HG02759 (cell line): ENCODE results near the gene CANX.
A peak's percentile ranks its signal among the peaks of the same experiment; 100 is the strongest.

Source experiments
- ATAC-seq: cut with Tn5 transposase; IDR thresholded peaks from one replicate; pipeline ENCODE4 v1.9.1; 2021; ENCODE audit warnings: mild to moderate bottlenecking, moderate library complexity; ENCODE audit not compliant: unreplicated experiment

The CANX gene

DNA sequence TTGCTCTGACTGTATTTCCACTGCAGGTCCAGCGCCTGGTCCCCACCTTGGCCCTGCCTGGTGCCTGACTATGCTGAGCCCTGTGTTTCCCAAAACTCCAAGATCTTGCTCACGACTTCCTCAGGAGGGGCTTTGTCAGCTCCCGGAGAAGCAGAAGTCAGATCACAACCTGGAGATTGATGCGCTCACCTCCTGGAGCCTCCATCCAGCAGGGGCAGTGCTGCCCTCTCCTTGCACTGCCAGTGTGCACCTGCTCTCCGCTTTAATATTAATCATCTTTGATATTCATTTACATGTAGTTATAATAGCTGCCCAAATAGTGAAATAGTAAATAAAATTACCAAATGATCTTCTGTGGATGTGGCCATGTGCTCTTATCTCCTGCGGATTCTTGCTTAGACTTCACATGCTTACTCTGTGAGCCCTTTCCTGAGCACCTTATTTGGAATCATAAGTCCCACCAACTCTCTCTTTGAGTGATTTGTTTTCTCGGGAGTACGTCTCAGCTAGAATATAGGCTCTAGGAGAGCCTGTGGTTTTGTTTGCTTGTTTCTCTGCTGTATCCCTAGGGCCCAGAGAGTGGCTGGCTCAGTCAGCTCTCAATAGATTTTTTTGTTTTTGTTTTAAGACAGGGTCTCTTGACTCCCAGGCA, 51.2 kb downstream of the CANX start:
- no peak for ATAC-seq

DNA sequence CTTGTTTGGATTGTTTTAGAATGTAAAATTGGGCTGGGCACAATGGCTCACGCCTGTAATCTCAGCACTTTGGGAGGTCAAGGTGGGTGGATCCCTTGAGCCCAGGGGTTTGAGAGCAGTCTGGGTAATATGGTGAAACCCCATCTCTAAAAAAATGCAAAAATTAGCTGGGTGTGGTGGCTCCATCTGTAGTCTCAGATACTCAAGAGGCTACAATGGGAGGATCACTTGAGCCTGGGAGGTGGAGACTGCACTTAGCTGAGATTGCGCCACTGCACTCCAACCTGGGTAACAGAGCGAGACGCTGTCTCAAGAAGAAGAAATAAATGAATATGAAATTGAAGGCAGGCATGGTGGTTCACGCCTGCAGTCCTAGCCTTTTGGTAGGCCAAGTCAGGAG, 55.2 kb downstream of the CANX start:
- ATAC-seq: no peak

DNA sequence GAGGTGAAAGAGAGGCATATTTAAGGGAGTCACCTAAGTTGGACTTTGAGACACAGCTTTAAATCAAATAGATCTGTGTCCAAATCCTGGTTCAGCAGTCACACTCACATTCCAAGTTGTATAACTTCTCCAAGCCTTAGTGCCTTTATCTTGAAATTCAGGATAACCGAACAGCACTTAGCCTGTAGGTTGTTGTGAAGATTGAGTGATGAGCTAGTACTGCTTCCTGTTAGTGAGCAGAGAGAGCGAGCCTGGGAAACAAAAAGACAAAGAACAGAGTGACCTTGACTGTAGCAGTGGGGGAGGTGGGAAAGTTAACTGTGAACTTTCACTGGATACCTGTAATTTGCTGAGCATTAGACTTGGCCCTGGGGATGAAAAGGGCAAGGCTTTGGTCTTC, 56.3 kb downstream of the CANX start:
- ATAC-seq: no peak

DNA sequence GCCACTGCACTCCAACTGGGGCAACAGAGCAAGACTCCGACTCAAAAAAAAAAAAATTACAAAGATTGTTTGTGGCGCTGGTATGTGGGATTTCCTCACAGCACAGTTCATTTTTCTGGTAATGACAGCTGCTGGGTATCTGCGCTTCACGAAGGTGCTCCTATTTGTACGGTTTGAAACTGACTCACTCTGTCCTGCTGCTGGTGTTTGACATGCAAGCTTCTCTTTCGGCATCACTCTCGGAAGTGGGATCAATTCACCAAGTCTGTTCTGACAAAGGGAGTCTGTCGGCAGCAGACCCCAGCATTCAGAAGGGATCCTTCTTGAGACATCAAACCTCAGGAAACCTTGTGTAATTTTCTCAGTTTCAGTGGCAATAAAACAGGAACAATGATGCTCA, 60.2 kb downstream of the CANX start:
- no peak for ATAC-seq

DNA sequence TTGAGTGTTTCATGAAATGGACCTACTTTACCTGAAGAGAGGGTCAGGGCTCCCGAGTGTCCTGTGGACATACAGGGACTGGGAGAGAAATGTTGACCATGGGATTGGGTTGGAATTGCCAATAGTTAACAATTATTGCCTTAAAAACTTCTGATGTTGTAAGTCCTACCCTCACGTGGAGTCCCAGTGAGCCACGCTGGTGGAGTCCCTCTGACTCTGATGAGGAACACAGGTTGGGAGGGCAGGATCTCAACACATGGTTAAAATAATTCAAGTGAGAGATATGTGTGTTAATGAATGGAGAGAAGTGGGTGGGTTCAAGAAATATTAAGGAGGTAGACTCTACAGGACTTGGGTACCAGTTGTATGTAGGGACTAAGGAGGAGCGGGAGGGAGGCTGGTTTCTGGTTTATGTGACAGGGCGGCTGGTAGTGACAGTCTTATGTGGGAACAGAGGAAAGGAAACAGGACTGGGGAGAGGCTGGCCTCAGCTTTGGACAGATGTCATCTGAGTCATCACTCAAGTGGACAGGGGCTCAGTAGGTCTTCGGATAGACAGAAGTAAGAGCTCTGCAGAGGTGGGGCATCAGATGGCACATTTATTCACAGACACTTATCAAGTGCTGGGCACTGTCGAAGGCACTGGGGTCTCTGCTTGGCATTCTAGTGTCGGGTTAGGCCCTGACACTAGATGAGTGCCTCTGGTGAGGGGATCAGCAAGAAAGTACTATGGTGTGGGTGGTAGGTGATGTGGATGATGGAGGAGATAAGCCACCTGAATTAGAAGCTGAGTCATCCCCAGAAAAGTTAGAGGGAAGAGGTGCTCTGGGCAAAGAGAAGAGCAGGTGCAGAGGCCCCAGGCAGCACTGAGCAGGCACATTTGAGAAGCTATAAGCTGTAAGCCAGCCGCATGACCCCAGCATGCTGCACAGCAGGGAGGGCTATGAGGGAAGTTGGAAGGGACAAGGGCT, 61.1 kb downstream of the CANX start:
- ATAC-seq: peak; percentile 71

DNA sequence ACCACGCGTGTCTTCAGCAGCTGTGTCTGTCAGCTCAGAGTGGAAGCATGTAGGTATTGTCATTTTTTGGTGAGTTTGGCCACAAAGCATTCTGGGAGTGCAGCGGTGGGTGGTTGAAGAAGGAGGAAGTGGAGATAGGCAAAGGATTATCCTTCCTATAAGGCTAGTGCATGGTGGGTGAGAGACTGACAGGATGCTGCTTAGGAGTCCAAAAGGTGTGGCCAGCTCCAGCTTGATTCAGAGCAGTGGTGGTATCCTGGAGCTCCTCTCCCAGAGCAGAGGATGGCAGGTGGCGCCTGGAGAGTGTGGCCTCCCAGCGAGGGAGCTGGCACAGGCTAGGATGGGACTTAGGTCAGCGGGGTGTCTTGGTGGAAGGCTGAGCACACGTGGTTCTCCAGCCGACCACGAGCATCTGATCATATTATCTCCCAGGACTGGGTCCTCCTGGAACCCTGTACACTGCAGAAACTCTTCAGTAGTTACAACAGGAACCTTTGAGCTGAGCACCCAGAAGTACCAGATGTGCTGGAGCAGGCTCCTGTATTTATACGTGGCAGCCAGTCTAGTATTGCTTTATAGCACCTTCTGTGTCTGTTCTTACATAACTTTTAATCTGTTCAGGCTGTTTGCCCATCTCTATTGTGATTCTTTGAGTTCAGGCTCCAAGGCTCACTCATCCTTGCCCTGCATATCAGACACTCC, 63.5 kb downstream of the CANX start:
- ATAC-seq: no peak

DNA sequence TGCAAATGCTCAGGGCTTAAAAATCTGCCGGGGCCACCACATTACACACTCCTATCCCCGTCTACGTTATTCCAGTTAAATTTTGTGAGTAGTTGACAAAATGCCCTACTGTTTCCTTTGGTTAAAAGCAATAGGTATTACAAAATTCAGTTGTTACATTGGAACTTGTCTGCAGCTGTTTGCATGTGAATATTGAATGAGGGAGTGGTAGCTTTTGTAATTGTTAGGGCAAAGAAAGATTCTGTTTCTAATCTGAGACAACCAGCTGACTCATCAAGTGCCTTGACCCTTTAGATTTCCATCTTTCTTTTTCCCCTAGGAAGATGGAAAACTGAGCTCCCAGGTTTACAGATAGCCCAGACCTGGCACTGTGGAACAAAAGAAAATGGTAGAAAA, 64.0 kb downstream of the CANX start:
- no peak for ATAC-seq

DNA sequence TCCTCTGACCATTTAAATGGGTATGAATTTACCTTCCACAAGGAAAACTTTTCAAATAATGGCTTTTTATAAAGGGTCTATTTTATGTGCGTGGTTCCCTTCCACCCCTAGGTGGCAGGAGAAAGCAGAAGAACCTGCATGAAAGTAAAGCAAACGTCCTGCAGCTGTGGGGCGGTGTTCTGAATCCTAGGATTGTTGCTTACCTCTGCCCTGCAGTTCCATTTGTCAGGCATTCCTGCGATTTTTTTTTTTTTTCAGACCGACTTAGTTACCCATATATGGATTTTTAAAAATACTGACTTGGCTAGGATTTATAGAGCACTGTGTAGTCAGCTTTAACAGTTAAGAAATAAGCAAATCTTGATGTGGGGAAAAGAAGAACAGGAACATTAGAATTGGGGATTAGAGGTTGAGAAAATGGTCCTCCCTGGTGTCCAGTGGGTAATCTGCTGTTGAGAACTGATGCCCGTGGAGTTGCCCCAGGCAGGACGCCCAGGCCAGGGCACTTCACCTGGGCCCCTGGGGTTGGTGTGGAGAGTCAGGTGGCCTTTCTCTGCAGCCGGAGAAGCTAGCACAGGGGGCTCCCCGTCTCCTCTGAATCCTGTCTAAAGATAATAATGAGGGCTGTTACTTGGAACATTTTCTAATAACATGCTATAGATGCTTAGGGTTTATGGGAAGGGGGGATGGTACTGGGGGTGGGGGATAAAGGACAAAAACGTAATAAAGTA, 64.6 kb downstream of the CANX start:
- no peak for ATAC-seq

DNA sequence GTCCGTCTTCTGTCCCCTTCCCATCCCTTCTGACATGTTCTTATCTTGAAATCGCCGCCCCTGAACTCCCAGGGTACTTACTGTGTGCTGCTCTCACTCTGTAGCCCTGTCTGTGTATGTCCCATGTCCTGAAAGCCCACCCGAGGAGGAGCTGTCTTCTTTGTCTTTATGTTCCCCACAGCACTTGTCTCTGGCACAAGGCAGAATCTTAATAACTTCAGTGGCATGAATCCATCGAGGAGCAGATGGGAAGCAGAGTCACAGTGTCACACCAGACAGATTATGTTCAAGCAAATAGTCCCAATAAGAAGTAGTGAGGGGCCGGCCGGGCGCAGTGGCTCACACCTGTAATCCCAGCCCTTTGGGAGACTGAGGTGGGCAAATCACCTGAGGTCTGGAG, 65.3 kb downstream of the CANX start:
- ATAC-seq: no peak

DNA sequence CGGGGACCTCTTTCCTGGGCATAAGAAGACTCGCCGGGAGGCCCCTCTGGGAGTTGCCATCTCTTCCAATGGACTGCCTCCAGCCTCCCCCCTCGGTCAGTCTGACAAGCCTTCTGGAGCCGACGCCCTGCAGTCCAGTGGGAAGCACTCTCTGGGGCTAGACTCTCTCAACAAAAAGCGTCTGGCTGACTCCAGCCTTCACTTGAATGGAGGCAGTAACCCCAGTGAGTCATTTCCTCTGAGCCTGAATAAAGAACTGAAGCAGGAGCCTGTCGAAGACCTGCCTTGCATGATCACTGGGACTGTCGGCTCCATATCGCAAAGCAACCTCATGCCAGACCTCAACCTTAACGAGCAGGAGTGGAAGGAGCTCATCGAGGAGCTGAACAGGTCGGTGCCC, 66.6 kb downstream of the CANX start:
- no peak for ATAC-seq

DNA sequence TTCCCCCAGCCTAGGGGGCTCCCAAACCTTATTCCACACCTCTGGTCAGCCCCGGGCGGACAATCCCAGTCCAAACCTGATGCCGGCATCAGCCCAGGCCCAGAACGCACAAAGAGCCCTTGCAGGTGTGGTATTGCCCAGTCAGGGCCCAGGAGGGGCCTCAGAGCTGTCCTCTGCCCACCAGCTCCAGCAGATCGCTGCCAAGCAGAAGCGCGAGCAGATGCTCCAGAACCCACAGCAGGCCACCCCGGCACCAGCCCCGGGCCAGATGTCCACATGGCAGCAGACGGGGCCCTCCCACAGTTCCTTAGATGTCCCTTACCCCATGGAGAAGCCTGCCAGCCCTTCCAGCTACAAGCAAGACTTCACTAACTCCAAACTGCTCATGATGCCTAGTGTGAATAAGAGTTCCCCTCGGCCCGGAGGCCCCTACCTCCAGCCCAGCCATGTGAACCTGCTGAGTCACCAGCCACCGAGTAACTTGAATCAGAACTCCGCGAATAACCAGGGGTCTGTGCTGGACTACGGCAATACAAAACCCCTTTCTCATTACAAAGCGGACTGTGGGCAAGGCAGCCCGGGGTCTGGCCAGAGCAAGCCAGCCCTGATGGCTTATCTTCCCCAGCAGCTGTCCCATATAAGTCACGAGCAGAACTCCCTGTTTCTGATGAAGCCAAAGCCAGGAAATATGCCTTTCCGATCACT, 67.4 kb downstream of the CANX start:
- ATAC-seq: no peak

DNA sequence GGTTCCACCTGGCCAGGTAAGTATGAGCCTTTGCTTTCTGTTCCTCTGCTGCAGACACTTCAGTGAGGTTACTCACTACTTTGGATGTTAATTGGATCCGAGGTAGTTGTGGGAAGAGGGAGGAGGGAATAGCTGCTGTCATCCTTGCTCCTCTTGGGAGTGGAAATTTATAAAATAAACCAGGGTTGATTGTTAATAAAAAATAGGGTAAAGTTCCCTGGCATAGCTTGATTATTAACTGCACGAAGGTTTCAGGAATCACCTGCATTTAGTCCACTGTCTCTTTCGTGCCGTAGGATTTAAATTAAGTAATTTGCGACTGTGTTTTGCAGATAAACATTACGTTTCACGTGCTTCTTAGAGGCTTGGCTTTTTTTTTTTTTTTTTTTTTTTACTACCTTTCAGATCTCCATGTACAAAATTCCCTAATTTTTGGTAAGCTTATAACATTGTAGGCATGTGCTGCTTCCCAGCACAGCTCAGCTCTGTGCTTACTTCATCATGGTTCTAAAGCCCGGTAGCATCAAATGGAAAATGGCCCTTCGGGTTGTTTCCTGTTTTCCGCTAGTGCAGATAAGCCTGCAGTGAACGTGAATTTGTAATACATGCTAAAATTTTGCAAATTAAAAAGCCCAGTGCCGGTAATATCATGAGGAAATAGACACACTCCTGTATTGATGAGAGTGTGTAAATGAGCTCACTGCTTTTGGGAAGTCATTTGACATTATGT, 68.1 kb downstream of the CANX start:
- ATAC-seq: no peak

DNA sequence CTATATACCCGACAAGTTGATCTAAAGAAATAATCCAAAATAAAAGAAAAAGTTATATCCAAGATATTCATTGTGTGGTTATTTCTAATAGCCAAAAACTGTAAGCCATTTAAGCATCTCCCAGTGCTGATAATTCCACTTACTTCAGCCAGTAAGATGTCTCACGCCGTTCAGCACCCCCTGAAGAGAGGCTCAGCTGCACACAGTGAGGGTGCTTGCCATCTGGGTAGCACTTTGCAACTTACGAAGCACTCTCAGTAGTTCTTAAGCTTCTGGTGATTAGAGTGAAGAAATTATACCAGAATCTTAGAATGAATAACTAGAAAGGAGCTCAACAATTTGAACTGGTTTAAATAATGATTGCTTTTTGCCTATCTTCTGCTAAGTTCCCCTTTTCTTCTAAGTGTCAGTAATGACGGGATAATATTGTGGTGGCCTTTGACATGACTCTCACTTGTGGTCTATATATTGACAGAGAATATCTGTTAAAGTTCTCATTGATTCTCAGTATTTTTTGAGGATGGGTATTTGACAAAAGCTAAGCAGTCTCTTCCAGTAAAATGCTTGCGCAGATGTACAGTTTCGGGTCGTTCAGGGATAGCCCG, 68.8 kb downstream of the CANX start:
- ATAC-seq: no peak

DNA sequence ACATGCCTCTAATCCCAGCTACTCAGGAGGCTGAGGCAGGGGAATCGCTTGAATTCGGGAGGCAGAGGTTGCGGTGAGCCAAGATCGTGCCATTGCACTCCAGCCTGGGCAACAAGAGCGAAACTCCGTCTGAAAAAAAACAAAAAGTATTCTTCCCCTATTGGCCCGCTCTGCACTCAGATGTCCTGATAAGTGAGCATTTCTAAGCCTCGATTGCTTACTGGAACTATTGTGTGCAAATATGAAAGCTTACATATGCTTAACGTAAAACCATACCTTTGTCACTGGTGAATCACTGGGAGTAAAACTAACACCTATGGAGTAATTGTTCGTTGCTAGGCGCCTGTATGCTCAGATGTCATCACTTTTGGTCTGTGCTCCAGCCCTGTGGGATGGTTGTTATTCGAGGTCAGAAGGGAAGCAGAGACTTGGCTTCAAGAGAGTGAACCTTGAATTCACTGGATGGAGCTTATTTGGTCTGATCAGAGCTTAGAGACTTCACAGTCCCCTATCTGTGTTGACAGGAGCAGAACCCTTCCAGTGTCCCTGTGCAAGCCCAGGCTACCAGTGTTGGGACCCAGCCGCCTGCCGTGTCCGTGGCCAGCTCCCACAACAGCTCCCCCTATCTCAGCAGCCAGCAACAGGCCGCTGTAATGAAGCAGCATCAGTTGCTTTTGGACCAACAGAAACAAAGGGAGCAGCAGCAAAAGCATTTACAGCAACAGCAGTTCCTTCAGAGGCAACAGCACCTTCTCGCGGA, 69.7 kb downstream of the CANX start:
- ATAC-seq: no peak

DNA sequence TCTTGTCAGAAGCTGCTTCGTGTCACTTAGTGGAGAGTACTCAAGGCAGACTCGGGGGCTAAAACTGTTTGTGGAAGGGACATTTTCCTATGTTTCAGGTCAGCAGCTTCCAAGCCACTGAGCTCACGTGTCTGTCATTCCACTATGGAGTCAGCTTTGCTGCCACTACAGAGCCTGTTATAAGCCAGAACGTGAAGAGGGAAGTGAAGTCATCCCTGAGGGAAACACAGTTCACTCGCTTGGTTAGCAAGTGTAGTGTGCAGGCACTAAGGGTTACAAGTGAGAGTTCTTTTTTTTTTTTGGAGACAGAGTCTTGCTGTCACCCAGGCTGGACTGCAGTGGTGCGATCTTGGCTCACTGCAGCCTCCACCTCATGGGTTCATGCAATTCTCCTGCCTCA, 70.5 kb downstream of the CANX start:
- ATAC-seq: no peak

DNA sequence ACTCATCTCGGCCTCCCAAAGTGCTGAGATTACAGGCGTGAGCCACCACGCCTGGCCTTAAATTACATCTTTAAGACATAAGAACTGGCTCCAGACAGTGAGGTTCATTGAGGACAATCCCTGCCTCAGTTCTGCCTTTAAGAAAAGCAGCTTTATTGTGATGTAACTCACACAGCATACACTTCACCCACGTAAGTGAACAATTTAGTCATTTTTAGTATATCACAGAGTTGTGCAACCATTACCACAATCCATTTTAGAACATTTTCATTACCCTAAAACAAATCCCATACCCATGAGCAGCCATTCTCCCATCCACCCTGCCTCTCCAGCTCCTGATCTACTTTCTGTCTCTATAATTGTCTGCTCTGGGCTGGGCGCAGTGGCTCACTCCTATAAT, 71.0 kb downstream of the CANX start:
- ATAC-seq: no peak

DNA sequence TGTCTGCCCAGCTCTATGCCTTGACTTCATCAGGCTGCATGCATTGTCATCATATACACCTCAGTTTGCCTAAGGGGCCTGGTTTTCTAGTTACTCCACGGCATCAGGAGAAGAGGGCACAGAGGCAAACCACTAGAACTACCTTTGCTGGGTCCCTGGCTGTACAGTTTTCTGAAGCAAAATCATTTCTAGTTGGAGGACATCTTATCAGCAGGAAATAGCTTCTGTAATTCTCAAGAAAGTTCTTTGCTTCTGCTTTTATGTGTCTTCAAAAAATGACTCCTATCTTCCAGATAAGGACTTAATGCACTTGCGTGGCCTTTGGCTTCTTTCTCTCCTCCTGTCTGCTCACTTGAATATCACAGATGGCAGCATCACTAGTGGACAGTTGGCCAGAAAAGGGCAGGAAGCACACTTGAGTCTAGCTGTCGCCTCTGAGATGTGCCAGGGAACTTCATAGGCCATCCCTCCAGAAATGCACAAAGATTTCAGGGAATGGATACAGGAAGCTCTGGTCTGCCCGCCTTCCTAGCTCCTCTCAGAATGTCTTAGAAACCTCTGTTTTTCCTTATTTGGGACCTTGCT, 72.6 kb downstream of the CANX start:
- ATAC-seq: no peak

DNA sequence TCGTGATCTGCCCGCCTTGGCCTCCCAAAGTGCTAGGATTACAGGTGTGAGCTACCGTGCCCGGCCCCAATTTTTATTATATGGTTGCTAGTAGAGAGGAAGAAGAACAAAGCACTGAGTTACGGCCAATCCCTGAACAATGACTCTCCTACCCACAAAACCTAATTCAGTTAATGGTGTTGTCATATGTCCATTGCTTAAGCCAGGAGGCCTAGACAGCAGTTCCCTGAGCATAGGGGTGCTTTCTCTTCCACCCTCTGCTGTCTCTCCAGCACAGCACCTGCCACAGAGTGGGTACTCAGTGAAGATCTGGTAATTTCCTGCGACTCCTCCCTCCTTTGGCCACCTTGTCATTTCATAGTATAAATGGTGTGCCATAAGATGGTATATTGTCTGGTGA, 73.6 kb downstream of the CANX start:
- no peak for ATAC-seq
